H1 (cell line): Measurements from ENCODE around the gene CREB3L4. TPM values are rescaled to one million over a fixed set of nuclear protein-coding genes. Genes with fewer than 3 reads are reported as not detected.

Experiments used
- BACH1 ChIP-seq: IDR thresholded peaks from 2 replicates; pipeline ENCODE4 v1.6.1; 2012; ENCODE audit warnings: low read length, improper control_type of control experiment
- CBX8 ChIP-seq: fragments of 300-800, 300-1000 bp; sonication (generic); IDR thresholded peaks from 2 replicates; pipeline ENCODE4 v1.7.1; 2016; ENCODE audit warnings: low read depth, low read length, borderline replicate concordance
- CTCF ChIP-seq, 3 experiments: IDR thresholded peaks; 1 replicate in 2 of 3; 2 replicates in 1 of 3; pipeline versions ENCODE4 v1.5.1 to v1.6.1; 2011; ENCODE audit warnings: low read length in 3 of 3, mild to moderate bottlenecking in 3 of 3, inconsistent platforms in 2 of 3, low read depth in 1 of 3, moderate library complexity in 1 of 3; ENCODE audit not compliant: insufficient read depth in 1 of 3; ENCODE audit errors: control extremely low read depth in 1 of 3
- EGR1 ChIP-seq: IDR thresholded peaks from 2 replicates; pipeline ENCODE4 v1.6.1; 2011; ENCODE audit warnings: low read depth, low read length, borderline replicate concordance
- EP300 ChIP-seq, 2 experiments: IDR thresholded peaks; 1 replicate in 1 of 2; 2 replicates in 1 of 2; pipeline ENCODE4 v1.6.1; 2011 to 2012; ENCODE audit warnings: low read depth in 2 of 2, low read length in 2 of 2, mild to moderate bottlenecking in 2 of 2, borderline replicate concordance in 1 of 2, inconsistent platforms in 1 of 2, moderate library complexity in 1 of 2
- HDAC6 ChIP-seq: IDR thresholded peaks from one replicate; pipeline ENCODE4 v1.7.1; 2012; ENCODE audit warnings: low read depth, mild to moderate bottlenecking, inconsistent platforms, low read length, moderate library complexity
- KDM4A ChIP-seq: IDR thresholded peaks from one replicate; pipeline ENCODE4 v1.7.1; 2012; ENCODE audit warnings: low read depth, mild to moderate bottlenecking, moderate library complexity, low read length, inconsistent platforms; ENCODE audit not compliant: severe bottlenecking
- MAX ChIP-seq: IDR thresholded peaks from 2 replicates; pipeline ENCODE4 v1.6.1; 2012; ENCODE audit warnings: inconsistent platforms
- PHF8 ChIP-seq: fragments of 200-600 bp; sonication (generic); conservative IDR thresholded peaks from 2 replicates; pipeline ENCODE4 v1.7.1; 2012; ENCODE audit warnings: low read depth, mild to moderate bottlenecking, inconsistent platforms, low read length, moderate library complexity
- POLR2A ChIP-seq, 2 experiments: IDR thresholded peaks; 1 replicate in 1 of 2; 2 replicates in 1 of 2; pipeline ENCODE4 v1.6.1; 2011; ENCODE audit warnings: low read depth in 2 of 2, low read length in 2 of 2, mild to moderate bottlenecking in 2 of 2; ENCODE audit errors: control extremely low read depth in 1 of 2
- POLR2AphosphoS5 ChIP-seq: IDR thresholded peaks from 2 replicates; pipeline ENCODE4 v1.6.1; 2011; ENCODE audit warnings: low read depth, low read length
- POU5F1 ChIP-seq: IDR thresholded peaks from 2 replicates; pipeline ENCODE4 v1.6.1; 2011; ENCODE audit warnings: low read depth, mild to moderate bottlenecking, low read length, moderate library complexity
- RBBP5 ChIP-seq: IDR thresholded peaks from 2 replicates; pipeline ENCODE4 v1.7.1; 2012; ENCODE audit warnings: low read depth, mild to moderate bottlenecking, inconsistent platforms, low read length, moderate library complexity, borderline replicate concordance
- SIRT6 ChIP-seq: IDR thresholded peaks from one replicate; pipeline ENCODE4 v1.7.1; 2012; ENCODE audit warnings: low read length, inconsistent platforms
- TAF1 ChIP-seq: IDR thresholded peaks from 2 replicates; pipeline ENCODE4 v1.6.1; 2011; ENCODE audit warnings: mild to moderate bottlenecking, low read depth, low read length
- USF2 ChIP-seq: IDR thresholded peaks from 2 replicates; pipeline ENCODE4 v1.6.1; 2011; ENCODE audit warnings: low read length, improper control_type of control experiment
- YY1 ChIP-seq: IDR thresholded peaks from 2 replicates; pipeline ENCODE4 v1.6.1; 2011; ENCODE audit warnings: low read depth, mild to moderate bottlenecking, low read length
- ZNF274 ChIP-seq: IDR thresholded peaks from 2 replicates; pipeline ENCODE4 v1.7.0; 2012; ENCODE audit warnings: low read length, borderline replicate concordance; ENCODE audit errors: extremely low read depth
- polyA plus RNA-seq, 7 experiments: library from polyadenylated mRNA; depleted of rRNA in 3 of 7; stranded (reverse) in 5 of 7; unstranded in 2 of 7; fragments of >200 nt in 5 of 7; fragments of 200-250 nt in 2 of 7; gene quantifications; 1 replicate in 5 of 7; 2 replicates in 1 of 7; 4 replicates in 1 of 7; pipeline versions ENCODE4 v1.2.1 to v1.2.3, GENCODE V29; 2011 to 2013; ENCODE audit warnings: missing spikeins in 2 of 7, mixed read lengths in 2 of 7
- total RNA-seq: library from RNA; stranded (reverse); fragmentation: NEBNext Ultra II Directional; extraction: Animal tissue kit (Norgen Biotek cat#: 25700); gene quantifications from 2 replicates; pipeline ENCODE4 v1.2.1, GENCODE V29; 2021

Gene CREB3L4
- total and polyA plus RNA-seq, 2 of the 8 experiments (the other 6 are each of a cell fraction or from before 2014, with no cell fraction given): 34.4 to 54.0 TPM

- peak; percentile 45; the same call in 1 of the 2 replicates for TF ChIP-seq MAX
- TF ChIP-seq BACH1: no peak
- TF ChIP-seq KDM4A: peak; percentile 79
- no peak for TF ChIP-seq ZNF274
- peak; percentile 56; the same call in 1 of the 2 replicates for TF ChIP-seq RBBP5
- no peak for TF ChIP-seq POLR2AphosphoS5
- peak; percentile 16; the same call in 1 of the 2 replicates for TF ChIP-seq YY1
- no peak for TF ChIP-seq CBX8
- no peak for TF ChIP-seq USF2
- peak; percentile 76 for TF ChIP-seq PHF8
- peak in 1 of 2 experiments; percentile 63; a peak in 2 of 3 replicates for TF ChIP-seq POLR2A (IDR thresholded peaks at IDR 0.05; ENCODE audit: control extremely low read depth in 1 of 2, low read depth in 2 of 2, low read length in 2 of 2)
- TF ChIP-seq HDAC6: no peak
- TF ChIP-seq EGR1: no peak
- TF ChIP-seq SIRT6: no peak
- no peak; the same call in 1 of the 2 replicates for TF ChIP-seq TAF1
- TF ChIP-seq POU5F1: no peak
- no peak for TF ChIP-seq CTCF (IDR thresholded peaks at IDR 0.05; ENCODE audit: control extremely low read depth in 1 of 3, insufficient read depth in 1 of 3, low read depth in 1 of 3, low read length in 3 of 3)
- no peak for TF ChIP-seq EP300 (IDR thresholded peaks at IDR 0.05; ENCODE audit: borderline replicate concordance in 1 of 2, low read depth in 2 of 2, low read length in 2 of 2)
Observed at GRCh38 chr1:153945795-153946621, 21.7 kb upstream of the CREB3L4 start (continued).
